DND-41 (cell line): Measurements from ENCODE around the gene CETN3.

Experiments
- ATAC-seq: fragments of 200-7000 bp; cut with Tn5 transposase; 3 replicates; pipeline ENCODE4 v1.9.1; 2021; ENCODE audit warnings: low read depth; ENCODE audit not compliant: insufficient read depth
- DNase-seq: peaks from one replicate; pipeline ENCODE4 v3.0.0-alpha.2; 2020
- H2AFZ ChIP-seq: 2 replicates; pipeline ENCODE4 v1.6.0; 2012; ENCODE audit warnings: low read depth, low read length
- H3K27ac ChIP-seq: 2 replicates; pipeline ENCODE4 v1.5.1; 2012; ENCODE audit warnings: low read length, inconsistent platforms
- H3K27me3 ChIP-seq: fragments of 200-600 bp; sonication (generic); 2 replicates; pipeline ENCODE4 v1.6.0; 2012; ENCODE audit warnings: low read length, mild to moderate bottlenecking, inconsistent platforms; ENCODE audit not compliant: insufficient read depth, poor library complexity
- H3K36me3 ChIP-seq: 2 replicates; pipeline ENCODE4 v1.5.1; 2012; ENCODE audit warnings: low read length, inconsistent platforms; ENCODE audit not compliant: insufficient read depth
- H3K4me1 ChIP-seq: 2 replicates; pipeline ENCODE4 v1.5.1; 2012; ENCODE audit warnings: mild to moderate bottlenecking, low read length; ENCODE audit not compliant: insufficient read depth
- H3K4me2 ChIP-seq: 2 replicates; pipeline ENCODE4 v1.6.0; 2012; ENCODE audit warnings: mild to moderate bottlenecking, moderate library complexity, low read length, inconsistent platforms; ENCODE audit not compliant: insufficient read depth
- H3K4me3 ChIP-seq, 2 experiments: fragments of 200-600 bp in 1 of 2; shearing (Covaris generic) in 1 of 2; 2 replicates each; pipeline ENCODE4 v1.5.1; 2012 to 2016; ENCODE audit warnings: inconsistent platforms in 2 of 2, low read length in 2 of 2, mild to moderate bottlenecking in 2 of 2, low read depth in 1 of 2, moderate library complexity in 1 of 2
- H3K79me2 ChIP-seq: 2 replicates; pipeline ENCODE4 v1.6.0; 2012; ENCODE audit warnings: low read length, inconsistent platforms; ENCODE audit not compliant: insufficient read depth
- H3K9ac ChIP-seq: 2 replicates; pipeline ENCODE4 v1.6.0; 2012; ENCODE audit warnings: low read depth, mild to moderate bottlenecking, inconsistent platforms, low read length, moderate library complexity
- H3K9me3 ChIP-seq: 2 replicates; pipeline ENCODE4 v1.5.1; 2012; ENCODE audit warnings: low read length, moderate library complexity, mild to moderate bottlenecking, inconsistent platforms; ENCODE audit not compliant: insufficient read depth, severe bottlenecking
- H4K20me1 ChIP-seq: 2 replicates; pipeline ENCODE4 v1.6.0; 2012; ENCODE audit warnings: low read length; ENCODE audit not compliant: insufficient read depth
- EZH2 ChIP-seq: IDR thresholded peaks from 3 replicates; pipeline ENCODE4 v1.6.1; 2012; ENCODE audit warnings: borderline replicate concordance, low read depth, mild to moderate bottlenecking, moderate library complexity, low read length, inconsistent platforms; ENCODE audit not compliant: severe bottlenecking
- TF ChIP-seq, protein P1 (sequence below): IDR thresholded peaks from 2 replicates; pipeline ENCODE4 v1.5.1; 2012; ENCODE audit warnings: borderline replicate concordance, low read length, moderate library complexity, mild to moderate bottlenecking; ENCODE audit not compliant: poor library complexity, severe bottlenecking; ENCODE audit errors: extremely low read depth

Gene CETN3

DNA sequence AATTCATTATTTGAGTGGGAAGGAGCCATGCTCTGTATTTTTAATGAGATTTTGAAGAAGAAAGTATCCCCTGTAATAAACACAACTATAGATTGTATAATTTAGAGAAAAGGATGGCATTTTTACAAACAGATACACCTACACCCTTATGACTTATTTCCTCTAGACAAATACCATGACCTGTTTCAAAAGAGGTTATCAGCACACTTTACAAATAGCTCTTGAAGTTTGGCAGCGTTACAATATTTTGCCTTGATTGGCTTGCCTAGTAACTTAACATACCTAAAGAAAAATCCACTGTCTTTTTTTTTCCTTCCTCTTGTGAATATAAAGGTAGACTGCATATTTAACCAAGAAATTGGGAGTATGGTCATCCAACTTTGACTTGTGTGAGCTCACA is 28.5 kb upstream of the CETN3 start:
- no peak for DNase-seq
- Histone ChIP-seq H3K4me2 (no peak overlapping the region), H3K9me3 (no peaks in the 10 kb centered on the region), H3K4me1 (peaks cover 11% of the 10 kb centered on the region), H2AFZ (no peak overlapping the region), H3K36me3 (no peaks in the 10 kb centered on the region), H3K9ac (no peak overlapping the region), H3K79me2 (no peaks in the 10 kb centered on the region), H3K27ac (no peak overlapping the region), H4K20me1 (no peaks in the 10 kb centered on the region), H3K4me3 (no peak overlapping the region), H3K27me3 (peaks cover 17% of the 10 kb centered on the region)
- ATAC-seq: no peak
- TF ChIP-seq, protein P1, sequence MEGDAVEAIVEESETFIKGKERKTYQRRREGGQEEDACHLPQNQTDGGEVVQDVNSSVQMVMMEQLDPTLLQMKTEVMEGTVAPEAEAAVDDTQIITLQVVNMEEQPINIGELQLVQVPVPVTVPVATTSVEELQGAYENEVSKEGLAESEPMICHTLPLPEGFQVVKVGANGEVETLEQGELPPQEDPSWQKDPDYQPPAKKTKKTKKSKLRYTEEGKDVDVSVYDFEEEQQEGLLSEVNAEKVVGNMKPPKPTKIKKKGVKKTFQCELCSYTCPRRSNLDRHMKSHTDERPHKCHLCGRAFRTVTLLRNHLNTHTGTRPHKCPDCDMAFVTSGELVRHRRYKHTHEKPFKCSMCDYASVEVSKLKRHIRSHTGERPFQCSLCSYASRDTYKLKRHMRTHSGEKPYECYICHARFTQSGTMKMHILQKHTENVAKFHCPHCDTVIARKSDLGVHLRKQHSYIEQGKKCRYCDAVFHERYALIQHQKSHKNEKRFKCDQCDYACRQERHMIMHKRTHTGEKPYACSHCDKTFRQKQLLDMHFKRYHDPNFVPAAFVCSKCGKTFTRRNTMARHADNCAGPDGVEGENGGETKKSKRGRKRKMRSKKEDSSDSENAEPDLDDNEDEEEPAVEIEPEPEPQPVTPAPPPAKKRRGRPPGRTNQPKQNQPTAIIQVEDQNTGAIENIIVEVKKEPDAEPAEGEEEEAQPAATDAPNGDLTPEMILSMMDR: no peak
- TF ChIP-seq EZH2: no peak

DNA sequence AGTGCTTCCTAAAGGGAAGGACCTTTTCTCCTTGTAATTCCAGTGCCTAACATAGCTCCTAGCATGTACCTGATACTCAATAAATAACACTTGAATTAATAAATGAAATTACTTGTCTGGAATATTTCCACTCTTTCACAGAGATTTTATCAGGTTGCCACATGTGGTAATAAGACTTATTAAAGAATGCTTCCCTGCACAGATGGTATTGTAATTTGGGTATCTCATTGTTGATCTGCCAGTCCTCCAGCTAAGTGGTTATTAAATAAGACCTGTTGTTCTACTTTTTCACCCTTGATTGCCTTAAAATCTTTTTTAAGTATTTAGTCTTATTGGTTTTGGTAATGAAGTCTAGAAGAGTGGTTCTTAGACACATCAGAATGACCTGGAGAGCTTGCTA is 28.1 kb upstream of the CETN3 start:
- no peak overlapping the region for H2AFZ ChIP-seq
- TF ChIP-seq, protein P1: no peak
- TF ChIP-seq EZH2: no peak
- H3K36me3 ChIP-seq: no peaks in the 10 kb centered on the region
- H3K4me1 ChIP-seq: peaks cover 11% of the 10 kb centered on the region
- H3K79me2 ChIP-seq: no peaks in the 10 kb centered on the region
- DNase-seq (no peak), ATAC-seq (no peak)
- H4K20me1 ChIP-seq: no peaks in the 10 kb centered on the region
- H3K4me2 ChIP-seq: no peak overlapping the region
- H3K27me3 ChIP-seq: peaks cover 17% of the 10 kb centered on the region
- H3K4me3 ChIP-seq: no peak overlapping the region
- no peak overlapping the region for H3K9ac ChIP-seq
- H3K27ac ChIP-seq: no peak overlapping the region
- no peaks in the 10 kb centered on the region for H3K9me3 ChIP-seq

DNA sequence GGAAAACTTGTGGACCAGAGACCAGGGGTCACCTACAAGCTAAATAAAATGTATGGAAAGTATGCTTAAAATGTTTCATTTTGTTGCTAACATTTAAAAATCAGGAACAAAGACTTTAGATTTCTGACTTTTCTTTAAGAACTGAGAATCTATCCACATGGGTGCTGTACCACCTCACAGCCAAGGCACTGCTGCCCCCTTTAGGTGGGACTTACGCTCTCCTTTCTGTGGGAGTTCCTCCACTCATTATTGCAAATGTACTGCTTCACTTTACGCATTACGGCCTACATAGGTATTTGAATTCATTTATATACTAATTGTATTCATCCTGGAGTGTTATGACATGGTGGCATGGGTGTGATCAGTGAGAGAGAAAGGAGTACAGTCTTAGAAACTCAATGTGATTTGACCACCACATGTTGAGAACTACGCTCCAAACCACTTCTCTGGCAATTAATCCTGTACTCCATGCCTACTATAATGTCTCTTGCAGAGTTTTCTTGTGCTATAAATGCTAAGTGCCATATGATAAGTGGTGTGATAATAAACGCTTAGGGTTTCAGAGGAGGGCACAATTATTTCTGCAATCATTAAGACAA is 24.7 kb upstream of the CETN3 start:
- H2AFZ ChIP-seq: no peak overlapping the region
- DNase-seq (peak; percentile 57), ATAC-seq (peak; percentile 95)
- H3K4me3 ChIP-seq: no peak overlapping the region
- no peak overlapping the region for H3K4me2 ChIP-seq
- no peaks in the 10 kb centered on the region for H3K4me1 ChIP-seq
- H4K20me1 ChIP-seq: no peaks in the 10 kb centered on the region
- TF ChIP-seq, protein P1: peak; percentile 76
- TF ChIP-seq EZH2: no peak
- no peak overlapping the region for H3K9ac ChIP-seq
- no peaks in the 10 kb centered on the region for H3K36me3 ChIP-seq
- no peaks in the 10 kb centered on the region for H3K9me3 ChIP-seq
- H3K79me2 ChIP-seq: no peaks in the 10 kb centered on the region
- H3K27me3 ChIP-seq: peaks cover 17% of the 10 kb centered on the region
- no peak overlapping the region for H3K27ac ChIP-seq

GRCh38 chr5:90424245-90424644 is 14.7 kb upstream of the CETN3 start:
- no peak for ATAC-seq

More at GRCh38 chr5:90424245-90424644, 14.7 kb upstream of the CETN3 start:
- Histone ChIP-seq H3K4me3 (no peak overlapping the region), H3K9ac (no peak overlapping the region), H3K4me1 (no peaks in the 10 kb centered on the region), H4K20me1 (no peaks in the 10 kb centered on the region), H3K9me3 (no peaks in the 10 kb centered on the region), H3K27ac (no peak overlapping the region), H3K4me2 (no peak overlapping the region), H3K27me3 (peaks cover 14% of the 10 kb centered on the region), H3K36me3 (no peaks in the 10 kb centered on the region), H2AFZ (no peak overlapping the region), H3K79me2 (no peaks in the 10 kb centered on the region)
- no peak for DNase-seq
- TF ChIP-seq EZH2: no peak
- TF ChIP-seq, protein P1: no peak
